HG03135 (cell line): ENCODE results near the gene HJURP.
"Not testable (repeated sequence)": the region's sequence is repeated elsewhere in the genome, so short reads cannot be mapped to it uniquely, and the experiment has no call there.

Experiments used
- ATAC-seq: cut with Tn5 transposase; IDR thresholded peaks from one replicate; pipeline ENCODE4 v1.9.1; 2021; ENCODE audit warnings: mild to moderate bottlenecking, moderate library complexity; ENCODE audit not compliant: unreplicated experiment

The HJURP gene

DNA sequence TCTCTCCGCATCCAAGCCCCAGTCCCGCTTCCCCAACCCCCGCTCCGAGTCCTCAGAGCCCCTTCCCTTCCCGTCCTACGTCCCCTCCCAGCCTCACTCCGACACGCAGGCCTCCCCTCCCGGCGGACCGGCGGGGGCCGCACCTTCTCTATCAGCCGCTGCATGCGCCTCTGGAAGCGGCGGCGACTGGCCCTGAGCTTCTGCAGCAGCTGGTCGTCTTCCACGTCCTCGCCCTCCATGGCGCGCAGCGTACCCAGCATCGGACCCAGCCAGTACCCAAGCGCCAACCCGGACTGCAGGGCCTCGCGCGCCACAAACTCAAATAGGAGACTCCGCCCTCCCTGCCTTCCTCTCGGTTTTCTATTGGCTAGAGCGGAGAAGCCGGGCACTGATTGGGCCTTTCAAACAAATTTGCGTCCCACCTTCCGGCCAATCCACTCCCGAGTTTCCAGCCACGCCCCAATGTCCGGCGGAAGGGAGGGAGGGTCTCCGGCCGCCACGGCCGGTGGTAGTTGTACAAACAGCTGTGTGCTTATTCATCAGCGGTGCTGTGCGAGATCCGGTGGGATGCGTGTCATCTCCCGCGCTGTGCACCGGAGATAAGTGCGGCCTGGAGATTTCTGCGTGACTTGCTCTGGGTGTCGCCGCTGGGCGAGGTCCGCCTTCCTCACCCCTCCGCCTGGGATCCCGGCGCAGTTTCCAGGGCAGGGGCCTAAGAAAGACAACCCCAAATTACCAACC lies at the start of gene HJURP:
HJURP (minus strand) TSS at position 295 of the 741 bp plus-strand sequence; CDS start at position 260, 35 bp downstream.
- peak; percentile 97 for ATAC-seq

GRCh38 chr2:233901884-233902283 lies 47.5 kb upstream of the HJURP start:
- no peak for ATAC-seq

- no peak for ATAC-seq
These were observed 47.0 kb upstream of the HJURP start for GRCh38 chr2:233901367-233901766.

GRCh38 chr2:233896253-233896652 lies 41.9 kb upstream of the HJURP start:
- not testable (repeated sequence) for ATAC-seq

GRCh38 chr2:233892793-233893192 lies 38.5 kb upstream of the HJURP start:
- no peak for ATAC-seq

DNA sequence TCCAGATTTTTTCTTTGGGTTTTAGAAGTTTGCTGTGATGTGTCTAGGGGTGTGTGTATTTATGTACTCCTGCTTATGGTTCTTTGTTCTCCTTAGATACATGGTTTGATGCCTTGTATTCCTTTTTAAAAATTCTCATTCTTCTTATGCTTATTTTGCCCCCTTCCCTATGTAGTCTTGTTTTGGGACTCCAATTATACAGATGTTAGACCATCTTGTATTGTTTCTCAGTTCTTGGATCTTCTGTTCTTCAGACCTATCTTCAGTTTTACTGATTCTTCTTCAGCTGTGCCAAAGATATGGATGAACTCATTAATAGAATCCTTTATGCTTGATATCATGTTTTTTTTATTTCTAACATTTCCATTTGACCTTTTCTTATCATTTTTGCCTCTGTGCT lies 28.0 kb upstream of the HJURP start:
- ATAC-seq: no peak

DNA sequence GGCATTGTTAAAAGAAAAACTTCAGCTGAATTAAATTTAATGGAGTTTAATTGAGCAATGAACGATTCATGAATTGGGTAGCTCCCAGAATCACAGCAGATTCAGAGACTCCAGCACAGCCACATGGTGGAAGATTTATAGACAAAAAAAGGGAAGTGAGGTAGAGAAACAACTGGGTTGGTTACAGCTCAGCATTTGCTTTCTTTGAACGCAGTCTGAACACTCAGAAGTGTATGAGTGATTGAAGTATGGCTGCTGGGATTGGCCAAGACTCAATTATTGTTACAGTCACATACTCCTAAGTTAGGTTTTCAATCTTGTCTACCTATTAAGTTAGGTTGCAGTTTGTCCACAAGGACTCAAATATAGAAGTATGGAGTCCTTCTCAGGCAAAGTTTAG lies 17.8 kb upstream of the HJURP start:
- not testable (repeated sequence) for ATAC-seq

DNA sequence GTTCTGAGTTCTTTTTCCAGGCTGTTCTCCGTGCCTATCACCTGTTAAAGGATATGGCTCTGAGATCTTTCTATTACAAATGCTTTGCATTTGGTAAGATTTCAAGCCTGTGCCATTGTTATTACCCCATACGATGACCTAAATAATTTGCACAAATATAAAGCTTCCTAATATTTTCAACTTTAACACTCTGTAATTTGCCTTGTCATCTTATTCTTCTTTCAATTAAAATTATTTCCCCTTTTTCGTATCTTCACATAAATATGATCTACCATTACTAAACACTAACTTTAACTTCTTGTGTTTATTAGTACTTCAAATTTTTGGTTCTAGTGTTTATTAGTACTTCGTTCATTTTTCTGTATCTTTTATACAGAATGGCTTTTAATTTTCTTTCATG lies 17.1 kb upstream of the HJURP start:
- ATAC-seq: no peak

DNA sequence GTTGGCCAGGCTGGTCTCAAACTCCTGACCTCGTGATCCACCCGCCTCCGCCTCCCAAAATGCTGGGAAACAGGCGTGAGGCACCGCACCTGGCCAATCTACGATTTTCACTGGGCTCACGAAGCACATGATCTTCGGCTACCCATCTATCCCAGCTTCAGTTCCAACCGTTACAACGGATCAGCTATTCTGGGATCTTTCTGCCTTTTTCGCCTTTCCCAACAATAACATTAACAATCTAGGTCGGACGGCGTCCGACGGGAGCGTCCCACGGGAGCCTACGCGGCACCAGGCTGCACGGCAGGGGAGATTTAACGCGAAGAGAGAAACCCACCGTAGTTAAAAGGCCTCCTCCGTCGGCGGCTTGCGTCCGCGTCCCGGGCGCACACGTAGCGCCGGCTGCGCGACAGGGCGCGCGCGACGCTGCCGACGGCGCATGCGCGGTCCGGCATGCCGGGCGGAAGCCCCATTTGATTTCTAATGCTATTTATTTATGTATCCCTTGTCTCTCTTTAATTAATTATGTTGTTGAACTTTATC lies 13.7 kb upstream of the HJURP start, which contains the start of gene MSL3B:
MSL3B (minus strand) TSS at position 394 of the 540 bp plus-strand sequence.
- no peak for ATAC-seq

- no peak for ATAC-seq
These were observed 12.1 kb upstream of the HJURP start for GRCh38 chr2:233866479-233866878.

DNA sequence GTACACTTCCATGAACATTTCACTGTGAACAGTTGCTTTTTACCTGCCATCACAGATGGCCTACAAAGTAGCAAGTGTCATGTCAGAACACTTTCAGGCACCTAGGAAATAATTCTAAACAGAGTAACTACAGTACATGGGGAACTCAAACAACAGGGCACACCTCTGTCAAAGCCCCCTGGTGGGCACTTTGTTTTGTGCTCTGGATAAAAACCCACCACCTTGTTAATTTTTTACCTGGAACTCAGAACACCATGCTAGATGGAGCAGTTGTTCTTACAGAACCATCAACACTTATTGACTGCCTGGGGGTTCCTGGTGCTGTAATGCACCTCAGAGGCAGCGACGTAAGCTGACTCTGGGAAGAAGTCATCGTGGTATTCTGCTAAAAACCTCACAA lies 11.5 kb upstream of the HJURP start:
- no peak for ATAC-seq

GRCh38 chr2:233862261-233862768 lies 8.0 kb upstream of the HJURP start:
- ATAC-seq: no peak

GRCh38 chr2:233858331-233858730 lies 4.0 kb upstream of the HJURP start:
- ATAC-seq: no peak

- ATAC-seq: no peak
These were observed 3.3 kb upstream of the HJURP start for GRCh38 chr2:233857511-233858141.

DNA sequence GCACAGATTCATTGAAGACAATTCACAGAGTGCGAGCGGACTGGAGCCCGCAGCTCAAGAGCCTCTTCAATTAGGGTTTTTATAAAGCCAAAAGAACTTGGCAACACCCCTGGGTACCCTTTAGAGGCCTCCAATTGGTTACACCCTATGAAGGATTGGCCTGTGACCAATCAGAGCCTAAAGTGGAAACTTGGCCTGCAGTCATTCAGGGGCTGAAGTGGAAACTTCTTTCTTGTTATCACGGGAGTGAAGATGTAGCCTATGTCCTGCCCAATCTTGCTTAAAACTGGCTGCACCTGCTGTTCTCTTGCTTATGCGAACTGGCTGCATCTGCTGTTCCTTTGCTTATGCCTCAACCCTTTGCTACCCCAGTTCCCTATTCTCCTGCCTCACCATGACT lies 1.8 kb upstream of the HJURP start:
- no peak for ATAC-seq

- no peak for ATAC-seq
These were observed 1.0 kb upstream of the HJURP start for GRCh38 chr2:233855345-233855744.

DNA sequence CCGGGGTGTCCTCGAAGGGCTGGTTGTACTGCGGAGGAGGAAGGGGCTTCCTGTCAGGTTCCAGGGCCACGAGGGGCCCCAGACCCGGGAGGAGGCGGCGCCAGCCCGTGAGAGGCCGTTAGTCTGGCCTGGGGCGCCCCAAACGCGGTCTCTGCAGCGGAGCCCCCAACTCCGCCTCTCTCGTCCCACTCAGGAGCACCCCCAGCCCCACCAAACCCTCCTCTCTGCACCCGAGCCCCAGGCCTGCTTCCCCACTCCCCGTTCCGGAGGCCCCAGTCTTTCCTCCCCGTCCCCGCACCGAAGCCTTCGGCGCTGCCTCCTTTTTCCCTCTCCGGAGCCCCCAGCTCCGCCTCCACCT lies 473 bp downstream of the HJURP start:
- peak; percentile 7 for ATAC-seq

- no peak for ATAC-seq
These were observed 982 bp downstream of the HJURP start for GRCh38 chr2:233853353-233853752.

DNA sequence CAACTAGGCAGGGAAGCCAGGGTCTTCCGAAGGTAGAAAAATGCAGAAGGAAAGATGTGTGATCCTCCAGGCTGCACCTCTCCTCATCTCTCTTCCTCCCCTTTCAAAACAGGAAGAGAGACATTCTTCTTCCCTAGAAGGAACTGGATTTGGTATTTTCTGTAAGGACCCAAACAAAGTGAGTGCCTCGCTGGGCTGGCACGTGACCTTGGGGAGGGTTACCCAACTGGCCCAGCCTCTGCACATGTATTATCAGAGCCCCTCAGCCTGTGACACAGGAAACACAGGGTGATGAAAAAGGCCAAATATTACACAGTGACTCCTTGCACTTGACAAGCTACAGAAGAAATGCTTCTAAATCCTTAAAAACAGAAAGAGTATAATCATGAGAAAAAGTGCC lies 2.3 kb downstream of the HJURP start:
- ATAC-seq: no peak

GRCh38 chr2:233851169-233851568 lies 3.2 kb downstream of the HJURP start:
- no peak for ATAC-seq

DNA sequence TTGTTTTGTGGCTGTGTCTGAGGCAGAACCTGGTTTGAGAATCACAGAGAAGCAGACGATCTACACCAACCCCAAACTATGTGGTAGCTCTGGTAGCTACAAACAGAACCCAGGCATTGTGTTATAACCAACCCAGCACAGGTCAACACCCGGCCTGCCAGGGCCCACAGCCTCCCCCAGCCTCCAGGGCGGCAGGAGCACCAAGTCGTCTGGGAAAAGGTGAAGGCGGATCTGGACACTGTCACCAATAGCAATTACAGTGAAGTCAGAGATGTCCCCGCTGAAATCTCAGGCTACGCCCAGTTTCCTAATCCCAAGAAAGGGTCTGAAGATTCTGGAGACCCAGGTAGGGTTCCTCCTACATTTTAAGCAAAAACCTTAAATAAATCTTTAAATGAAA lies 3.6 kb downstream of the HJURP start:
- no peak for ATAC-seq

GRCh38 chr2:233849607-233850271 lies 4.6 kb downstream of the HJURP start:
- ATAC-seq: no peak
